HEK293T (cell line): Measurements from ENCODE around the gene CCNDBP1.

Experiments used
- CTCF ChIA-PET: fragments of 350-600 bp; formaldehyde crosslinking; extraction: SDS; loops from one replicate; lab custom pipeline; 2021; ENCODE audit warnings: antibody characterized with exemption, inconsistent platforms; lab: Yijun Ruan, JAX
- POLR2A ChIA-PET: fragments of 350-600 bp; formaldehyde crosslinking; extraction: SDS; loops from one replicate; lab custom pipeline; 2020; ENCODE audit warnings: antibody characterized with exemption, inconsistent platforms; lab: Yijun Ruan, JAX
- DNase-seq: peaks from one replicate; pipeline ENCODE4 v3.0.0; 2012; ENCODE audit warnings: mixed read lengths; ENCODE audit errors: extremely low spot score
- ARNT ChIP-seq: fragments of 450-650 bp; IDR thresholded peaks from 2 replicates; pipeline ENCODE4 v1.6.1; 2017; ENCODE audit warnings: mild to moderate bottlenecking
- BHLHE40 ChIP-seq: fragments of 450-650 bp; IDR thresholded peaks from 2 replicates; pipeline ENCODE4 v1.6.1; 2016; ENCODE audit warnings: mild to moderate bottlenecking, moderate library complexity, borderline replicate concordance
- CTBP1 ChIP-seq: fragments of 450-650 bp; IDR thresholded peaks from 2 replicates; pipeline ENCODE4 v1.6.1; 2016; ENCODE audit warnings: borderline replicate concordance
- ELF4 ChIP-seq: fragments of 450-650 bp; IDR thresholded peaks from 2 replicates; pipeline ENCODE4 v1.6.1; 2017; ENCODE audit warnings: antibody characterized with exemption
- FOXA1 ChIP-seq: fragments of 450-650 bp; IDR thresholded peaks from 2 replicates; pipeline ENCODE4 v1.6.1; 2016; ENCODE audit warnings: mild to moderate bottlenecking
- FOXK2 ChIP-seq: fragments of 450-650 bp; IDR thresholded peaks from 2 replicates; pipeline ENCODE4 v1.6.1; 2016; ENCODE audit warnings: mild to moderate bottlenecking
- FOXM1 ChIP-seq: fragments of 450-650 bp; IDR thresholded peaks from 2 replicates; pipeline ENCODE4 v1.6.1; 2017; ENCODE audit warnings: mild to moderate bottlenecking, borderline replicate concordance
- HDGF ChIP-seq: fragments of 450-650 bp; IDR thresholded peaks from 2 replicates; pipeline ENCODE4 v1.6.1; 2017; ENCODE audit warnings: antibody characterized with exemption, borderline replicate concordance
- L3MBTL2 ChIP-seq: fragments of 450-650 bp; conservative IDR thresholded peaks from 2 replicates; pipeline ENCODE4 v1.6.1; 2016; ENCODE audit warnings: mild to moderate bottlenecking
- LEF1 ChIP-seq: fragments of 450-650 bp; IDR thresholded peaks from 2 replicates; pipeline ENCODE4 v1.6.1; 2017; ENCODE audit warnings: mild to moderate bottlenecking, borderline replicate concordance
- NFRKB ChIP-seq: fragments of 450-650 bp; IDR thresholded peaks from 2 replicates; pipeline ENCODE4 v1.6.1; 2016; ENCODE audit warnings: mild to moderate bottlenecking, moderate library complexity
- SP1 ChIP-seq: fragments of 450-650 bp; IDR thresholded peaks from 2 replicates; pipeline ENCODE4 v1.6.1; 2017
- SUZ12 ChIP-seq: fragments of 450-650 bp; IDR thresholded peaks from 2 replicates; pipeline ENCODE4 v1.6.1; 2016; ENCODE audit warnings: mild to moderate bottlenecking
- TARDBP ChIP-seq: fragments of 450-650 bp; IDR thresholded peaks from 2 replicates; pipeline ENCODE4 v1.6.1; 2016
- ZNF384 ChIP-seq: fragments of 450-650 bp; IDR thresholded peaks from 2 replicates; pipeline ENCODE4 v1.6.1; 2016
- TF ChIP-seq, protein P1 (sequence below): fragments of 450-650 bp; IDR thresholded peaks from 2 replicates; pipeline ENCODE4 v1.6.1; 2016

CCNDBP1 gene

DNA sequence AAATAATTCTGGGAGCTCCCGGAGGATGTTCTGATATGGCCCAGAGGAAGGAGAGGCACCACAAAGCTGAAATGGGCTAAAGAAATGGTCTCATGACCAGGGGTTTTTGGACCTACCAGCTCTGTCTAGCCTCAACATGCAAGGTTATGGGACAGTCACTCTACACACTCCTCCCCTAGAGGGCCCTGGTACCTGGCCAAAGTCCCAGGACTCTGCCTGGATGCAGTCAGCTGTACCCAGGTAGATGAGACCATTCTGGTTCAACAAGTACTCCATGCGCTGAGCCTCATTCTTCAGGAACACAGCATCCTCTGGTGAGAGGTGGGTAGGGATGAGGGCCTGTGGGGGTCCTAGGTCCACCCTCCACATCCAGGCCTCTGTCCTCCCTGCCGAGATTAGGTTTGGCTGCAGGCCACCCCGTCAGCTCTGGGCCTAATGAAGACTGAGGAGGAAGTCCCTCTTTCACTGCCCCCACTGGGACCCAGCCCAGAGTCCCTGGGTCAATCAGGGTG, 26.1 kb downstream of the CCNDBP1 start:
- no peak for TF ChIP-seq SUZ12
- TF ChIP-seq NFRKB, result no peak
- TF ChIP-seq FOXK2, result no peak
- TF ChIP-seq LEF1, result no peak
- TF ChIP-seq ARNT, result no peak
- TF ChIP-seq TARDBP, result no peak
- TF ChIP-seq BHLHE40, result no peak
- TF ChIP-seq ZNF384, result no peak
- no peak for TF ChIP-seq SP1
- TF ChIP-seq, protein P1, sequence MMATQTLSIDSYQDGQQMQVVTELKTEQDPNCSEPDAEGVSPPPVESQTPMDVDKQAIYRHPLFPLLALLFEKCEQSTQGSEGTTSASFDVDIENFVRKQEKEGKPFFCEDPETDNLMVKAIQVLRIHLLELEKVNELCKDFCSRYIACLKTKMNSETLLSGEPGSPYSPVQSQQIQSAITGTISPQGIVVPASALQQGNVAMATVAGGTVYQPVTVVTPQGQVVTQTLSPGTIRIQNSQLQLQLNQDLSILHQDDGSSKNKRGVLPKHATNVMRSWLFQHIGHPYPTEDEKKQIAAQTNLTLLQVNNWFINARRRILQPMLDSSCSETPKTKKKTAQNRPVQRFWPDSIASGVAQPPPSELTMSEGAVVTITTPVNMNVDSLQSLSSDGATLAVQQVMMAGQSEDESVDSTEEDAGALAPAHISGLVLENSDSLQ, result no peak
- no peak for TF ChIP-seq HDGF
- TF ChIP-seq FOXA1, result no peak
- no peak for TF ChIP-seq L3MBTL2
- TF ChIP-seq FOXM1, result no peak
- no peak for TF ChIP-seq ELF4
- TF ChIP-seq CTBP1, result no peak
- ChIA-PET CTCF (interaction anchor here (2.2 kb wide), 1 partner anchor 14 kb away, joined by 7 read pairs; no protein-coding TSS in a partner anchor), POLR2A (no interaction called here)
- DNase-seq, result no peak

DNA sequence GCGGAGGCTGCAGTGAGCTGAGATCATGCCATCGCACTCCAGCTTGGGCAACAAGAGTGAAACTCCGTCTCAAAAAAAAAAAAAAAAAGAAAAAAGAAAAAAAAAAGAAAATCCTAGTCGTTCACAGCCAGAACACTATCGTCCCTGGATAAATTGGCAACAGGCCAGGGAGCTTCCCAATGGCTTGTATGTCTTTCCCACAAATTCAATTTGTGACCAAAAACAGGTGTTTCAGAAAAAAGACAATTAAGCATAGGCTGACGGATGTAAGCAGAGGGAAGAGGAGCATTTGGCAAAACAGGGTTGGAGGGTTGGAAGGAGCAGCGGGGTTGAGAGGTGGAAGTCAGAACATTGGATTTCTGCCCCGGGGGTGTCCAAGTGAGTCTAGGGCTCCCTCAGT, 27.1 kb downstream of the CCNDBP1 start:
- no peak for DNase-seq
- CTCF ChIA-PET, result interaction anchor here (0.7 to 2.2 kb wide), 3 partner anchors 8 to 65 kb away, joined by 4 to 7 read pairs (median 5); no protein-coding TSS in a partner anchor
- POLR2A ChIA-PET, result no interaction called here
- TF ChIP-seq BHLHE40 (no peak), LEF1 (no peak), ELF4 (no peak), TARDBP (no peak), ARNT (no peak), L3MBTL2 (no peak), FOXM1 (no peak), FOXA1 (no peak), NFRKB (no peak), SUZ12 (no peak), FOXK2 (no peak), SP1 (no peak), HDGF (no peak), CTBP1 (no peak), ZNF384 (no peak)
- TF ChIP-seq, protein P1, result no peak

DNA sequence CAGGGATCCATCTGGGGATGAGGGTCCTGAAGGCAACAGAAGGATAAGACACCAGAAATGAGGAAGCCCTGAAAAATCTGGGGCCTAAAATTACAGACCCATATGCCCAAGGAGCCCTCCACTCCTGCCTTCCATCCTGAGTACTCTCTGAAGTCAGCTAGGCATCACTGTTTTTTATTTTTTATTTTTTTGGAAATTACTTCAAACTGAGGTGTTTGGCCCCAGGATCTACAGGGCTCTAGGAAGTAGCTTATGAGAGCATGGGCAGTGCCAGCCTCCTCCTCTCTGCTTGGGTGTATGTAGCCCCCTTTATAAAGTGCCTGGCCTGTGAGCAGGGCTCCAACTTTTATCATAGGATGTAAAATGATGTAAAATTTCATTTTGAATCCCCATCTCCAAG, 27.7 kb downstream of the CCNDBP1 start:
- TF ChIP-seq SUZ12, result no peak
- TF ChIP-seq NFRKB, result no peak
- no peak for DNase-seq
- CTCF ChIA-PET, result interaction anchor here (1.4 kb wide), 1 partner anchor 9 kb away, joined by 5 read pairs; no protein-coding TSS in a partner anchor
- POLR2A ChIA-PET, result no interaction called here

DNA sequence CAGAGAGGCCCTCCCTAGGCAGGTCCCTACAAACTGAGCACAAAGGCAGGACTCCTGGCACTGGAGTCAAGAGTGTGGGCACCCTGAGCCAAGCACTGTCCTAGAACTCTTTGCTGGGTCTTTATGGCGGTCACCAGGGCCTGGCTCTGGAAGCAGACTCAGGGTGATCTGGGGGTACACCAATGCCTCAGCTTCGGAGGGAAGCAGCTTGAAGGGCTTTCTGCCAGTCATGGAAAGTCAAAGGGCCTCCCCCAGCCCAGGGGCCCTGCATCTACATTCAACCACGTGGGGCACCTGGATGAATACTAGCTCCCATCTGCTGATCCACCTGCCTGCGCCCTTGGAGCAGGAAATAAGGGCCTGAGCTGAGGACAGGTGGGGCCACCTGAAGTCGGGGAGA, 28.3 kb downstream of the CCNDBP1 start:
- DNase-seq, result no peak
- ChIA-PET POLR2A (no interaction called here), CTCF (interaction anchor here (1.4 to 1.6 kb wide), 2 partner anchors 9 to 12 kb away, joined by 5 to 8 read pairs; no protein-coding TSS in a partner anchor)
- TF ChIP-seq TARDBP, result no peak

DNA sequence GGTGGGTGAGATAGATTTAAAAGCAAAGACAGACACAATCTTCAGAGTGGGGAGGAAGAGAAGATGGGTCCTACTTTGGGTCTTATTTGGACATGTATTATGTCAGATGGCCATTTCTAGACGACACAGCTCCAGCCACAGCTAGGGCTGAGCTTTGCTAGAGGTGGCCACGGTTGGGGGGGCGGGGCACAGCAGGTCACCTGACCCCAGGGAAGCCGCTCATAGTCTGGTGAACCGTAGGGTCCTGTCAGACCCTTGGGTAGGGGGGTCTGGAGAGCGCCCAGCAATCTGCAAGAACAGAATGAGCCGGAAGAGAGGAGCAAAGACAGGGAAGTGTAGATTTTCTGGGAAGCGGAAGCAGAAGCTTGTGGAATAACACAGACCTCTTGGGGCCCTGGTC, 29.0 kb downstream of the CCNDBP1 start:
- no peak for DNase-seq
- ChIA-PET CTCF (interaction anchor here (1.6 kb wide), 1 partner anchor 12 kb away, joined by 8 read pairs; no protein-coding TSS in a partner anchor), POLR2A (no interaction called here)
- TF ChIP-seq ELF4 (no peak), HDGF (no peak)
- TF ChIP-seq, protein P1, result no peak

DNA sequence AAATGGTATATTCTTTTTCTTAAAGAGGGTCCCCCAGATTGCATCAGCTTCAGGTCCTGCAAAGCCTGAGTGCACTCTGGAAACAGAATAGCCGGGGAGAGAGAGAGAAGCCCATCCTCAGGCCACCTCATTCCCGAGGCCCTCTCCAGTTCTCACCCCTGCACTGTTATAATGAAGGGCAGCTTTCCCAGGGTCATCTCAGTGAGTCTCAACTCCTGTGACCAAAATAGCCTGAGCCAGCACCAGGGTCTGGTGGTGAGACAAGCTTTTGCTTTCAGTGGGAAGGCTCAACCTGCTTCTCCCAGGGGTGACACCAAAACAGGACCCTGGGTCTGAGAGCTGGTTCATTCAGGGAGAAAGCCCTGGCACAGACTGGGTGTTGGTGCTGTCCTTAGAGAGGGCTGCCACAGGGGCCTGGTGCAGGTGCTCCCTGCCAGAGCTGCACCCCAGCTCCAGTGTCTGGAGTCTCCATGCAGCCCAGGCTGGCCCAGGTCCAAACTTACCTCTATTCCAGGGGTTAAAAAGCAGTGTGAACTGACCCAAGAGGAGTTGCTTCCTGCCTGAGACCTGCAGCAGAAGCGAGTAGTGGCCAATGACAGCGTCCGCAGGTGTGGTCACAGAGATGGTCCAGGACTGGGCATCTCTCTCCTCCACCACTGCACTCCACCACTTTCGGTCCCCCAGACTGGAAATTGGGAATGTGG, 29.5 kb downstream of the CCNDBP1 start:
- DNase-seq, result no peak
- POLR2A ChIA-PET, result no interaction called here
- CTCF ChIA-PET, result interaction anchor here (1.6 kb wide), 1 partner anchor 11 kb away, joined by 8 read pairs; no protein-coding TSS in a partner anchor
- no peak for TF ChIP-seq TARDBP
- no peak for TF ChIP-seq NFRKB
- TF ChIP-seq LEF1, result no peak
- no peak for TF ChIP-seq SUZ12
- no peak for TF ChIP-seq FOXA1
- no peak for TF ChIP-seq ELF4
- TF ChIP-seq FOXM1, result no peak
- TF ChIP-seq SP1, result no peak
- no peak for TF ChIP-seq BHLHE40
- no peak for TF ChIP-seq FOXK2
- TF ChIP-seq, protein P1, result no peak
